Breast epithelium (tissue), 4 donors: ENCODE measurements around the gene EIF2B1. TPM values are rescaled to one million over a fixed set of nuclear protein-coding genes. Genes with fewer than 3 reads are reported as not detected.

Experiments used
- DNase-seq, 2 donors: peaks; one replicate each; pipeline ENCODE4 v3.0.0-alpha.2; 2019; ENCODE audit warnings: low spot score in 2 of 2
- H3K27ac ChIP-seq, 2 donors: fragments of 200-600 bp; sonication (generic) in 1 of 2; one replicate each; pipeline ENCODE4 v1.5.1; 2016 to 2019; ENCODE audit warnings: mild to moderate bottlenecking in 1 of 2
- H3K27me3 ChIP-seq, 2 donors: fragments of 200-600 bp; sonication (generic) in 1 of 2; one replicate each; pipeline versions ENCODE4 v1.5.1 to v1.6.0; 2017 to 2019; ENCODE audit warnings: control low read depth in 1 of 2, mild to moderate bottlenecking in 1 of 2
- H3K36me3 ChIP-seq: fragments of 200-600 bp; one replicate; pipeline ENCODE4 v1.5.1; 2019
- H3K4me1 ChIP-seq, 2 donors: fragments of 200-600 bp; sonication (generic); one replicate each; pipeline ENCODE4 v1.5.1; 2016 to 2019; ENCODE audit warnings: control low read depth in 1 of 2
- H3K4me3 ChIP-seq, 3 donors: fragments of 200-600 bp; sonication (generic); 1 replicate in 2 of 3; 2 replicates in 1 of 3; pipeline ENCODE4 v1.5.1; 2016 to 2019; ENCODE audit warnings: mild to moderate bottlenecking in 3 of 3, moderate library complexity in 2 of 3
- H3K9me3 ChIP-seq, 2 donors: fragments of 200-600 bp; sonication (generic) in 1 of 2; one replicate each; pipeline ENCODE4 v1.5.1; 2016 to 2019; ENCODE audit warnings: control low read depth in 1 of 2
- POLR2A ChIP-seq: fragments of 450-650 bp; IDR thresholded peaks from one replicate; pipeline ENCODE4 v1.6.1; 2016; ENCODE audit warnings: antibody characterized with exemption, mild to moderate bottlenecking, moderate library complexity
- POLR2AphosphoS5 ChIP-seq, 3 donors: sonication (generic); formaldehyde crosslinking; IDR thresholded peaks; one replicate each; pipeline ENCODE4 v1.6.1; 2017; ENCODE audit warnings: antibody characterized with exemption in 3 of 3
- intact Hi-C: fragments of 100-400 bp; cut with DNase I; formaldehyde crosslinking; loops from one replicate; pipeline ENCODE4 v1.15.1; 2023; ENCODE audit warnings: low total_unique reads
- total RNA-seq, 3 donors: library from RNA; depleted of rRNA; stranded (reverse); fragments of >200 nt; gene quantifications; one replicate each; pipeline ENCODE4 v1.1.0, GENCODE V29; 2016
- TF ChIP-seq, protein P1 (sequence below), 3 donors: fragments of 450-650 bp; IDR thresholded peaks; one replicate each; pipeline ENCODE4 v1.5.1; 2016 to 2017; ENCODE audit warnings: antibody characterized with exemption in 3 of 3, mild to moderate bottlenecking in 3 of 3, moderate library complexity in 3 of 3

EIF2B1 gene
- total RNA-seq, 3 donors from 2014 or later = 133 to 162 (median 147) TPM

DNA sequence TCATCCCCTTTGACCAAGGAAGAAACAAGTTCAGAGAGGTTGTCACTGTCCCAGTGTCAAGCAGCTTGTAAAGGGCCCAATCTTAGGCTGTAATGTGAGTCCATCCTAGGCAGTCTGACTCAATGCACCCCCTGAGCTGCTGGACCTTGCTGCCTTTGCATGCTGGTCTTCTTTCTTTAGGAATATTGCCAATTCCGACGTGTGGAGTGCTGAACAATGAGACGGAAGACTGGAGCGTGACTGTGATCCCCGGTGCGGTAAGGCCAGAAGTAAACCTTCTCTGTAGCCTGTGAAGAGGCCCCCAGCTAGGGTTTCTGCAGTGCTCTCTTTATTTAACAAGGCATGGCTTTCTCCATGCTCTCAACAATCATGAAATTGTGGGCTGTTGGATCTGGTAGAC lies 38.4 kb upstream of the EIF2B1 start:
- Histone ChIP-seq H3K4me3 (peak overlapping the region; percentile 79 to 91 (median 89)), H3K27me3 (no peaks in the 10 kb centered on the region), H3K9me3 (no peaks in the 10 kb centered on the region), H3K36me3 (no peaks in the 10 kb centered on the region), H3K4me1 (peaks cover 0 to 4% of the 10 kb centered on the region in 2 donors), H3K27ac (no peak overlapping the region)
- intact Hi-C loops = no loop called here
- TF ChIP-seq POLR2AphosphoS5 (IDR thresholded peaks at IDR 0.05) (no peak), POLR2A (no peak)
- TF ChIP-seq, protein P1, sequence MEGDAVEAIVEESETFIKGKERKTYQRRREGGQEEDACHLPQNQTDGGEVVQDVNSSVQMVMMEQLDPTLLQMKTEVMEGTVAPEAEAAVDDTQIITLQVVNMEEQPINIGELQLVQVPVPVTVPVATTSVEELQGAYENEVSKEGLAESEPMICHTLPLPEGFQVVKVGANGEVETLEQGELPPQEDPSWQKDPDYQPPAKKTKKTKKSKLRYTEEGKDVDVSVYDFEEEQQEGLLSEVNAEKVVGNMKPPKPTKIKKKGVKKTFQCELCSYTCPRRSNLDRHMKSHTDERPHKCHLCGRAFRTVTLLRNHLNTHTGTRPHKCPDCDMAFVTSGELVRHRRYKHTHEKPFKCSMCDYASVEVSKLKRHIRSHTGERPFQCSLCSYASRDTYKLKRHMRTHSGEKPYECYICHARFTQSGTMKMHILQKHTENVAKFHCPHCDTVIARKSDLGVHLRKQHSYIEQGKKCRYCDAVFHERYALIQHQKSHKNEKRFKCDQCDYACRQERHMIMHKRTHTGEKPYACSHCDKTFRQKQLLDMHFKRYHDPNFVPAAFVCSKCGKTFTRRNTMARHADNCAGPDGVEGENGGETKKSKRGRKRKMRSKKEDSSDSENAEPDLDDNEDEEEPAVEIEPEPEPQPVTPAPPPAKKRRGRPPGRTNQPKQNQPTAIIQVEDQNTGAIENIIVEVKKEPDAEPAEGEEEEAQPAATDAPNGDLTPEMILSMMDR (IDR thresholded peaks at IDR 0.05) = no peak
- no peak for DNase-seq

DNA sequence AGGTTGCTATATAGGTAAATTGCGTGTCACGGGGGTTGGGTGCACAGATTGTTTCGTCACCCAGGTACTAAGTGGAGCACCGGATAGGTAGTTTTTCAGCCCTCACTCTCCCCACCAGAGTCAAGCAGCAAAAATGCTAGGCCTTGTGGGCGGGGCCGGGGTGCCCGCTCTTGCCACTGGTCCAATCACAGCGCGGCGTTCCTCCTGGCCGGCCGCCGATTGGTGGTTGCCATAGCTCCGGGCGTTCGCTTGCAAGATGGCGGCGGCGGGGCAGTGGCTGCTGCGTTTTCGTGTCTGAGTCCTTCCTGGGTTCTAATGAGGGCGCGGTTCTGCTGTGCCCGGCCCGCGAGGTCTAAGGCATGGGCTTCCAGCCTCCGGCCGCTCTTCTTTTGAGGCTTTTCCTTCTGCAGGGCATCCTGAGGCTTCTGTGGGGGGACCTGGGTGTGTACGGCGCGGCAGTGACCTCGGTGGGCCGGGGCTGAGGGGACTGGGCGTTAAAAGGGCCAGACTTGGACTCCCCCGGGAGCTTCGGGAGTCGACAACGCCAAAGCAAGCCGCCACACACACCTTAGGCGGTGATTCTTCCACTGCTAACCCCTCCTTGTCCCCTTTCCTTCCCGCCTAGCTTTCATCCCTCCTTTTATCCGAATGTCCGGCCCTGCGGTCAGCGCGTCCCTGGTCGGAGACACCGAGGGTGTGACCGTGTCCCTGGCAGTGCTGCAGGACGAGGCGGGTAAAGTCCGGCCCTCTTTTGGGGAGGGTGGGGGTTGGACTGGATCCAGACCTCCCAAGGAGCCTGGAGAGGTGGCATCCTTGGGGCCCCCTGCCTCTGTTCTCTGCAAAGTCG lies 37.6 kb upstream of the EIF2B1 start, which contains the start of gene TCTN2:
Gene TCTN2 (plus strand): TSS at position 232 of the 847 bp plus-strand sequence. CDS start 128 bp downstream, at position 360.
- DNase-seq = peak; percentile 94 to 95
- H3K9me3 ChIP-seq = no peaks in the 10 kb centered on the region
- no peaks in the 10 kb centered on the region for H3K36me3 ChIP-seq
- intact Hi-C loops = no loop called here
- peak within 1 kb of the TSS; percentile 54 to 57 for H3K27ac ChIP-seq
- no peak for TF ChIP-seq POLR2AphosphoS5 (IDR thresholded peaks at IDR 0.05)
- no peak for TF ChIP-seq POLR2A
- TF ChIP-seq, protein P1 (IDR thresholded peaks at IDR 0.05) = no peak
- H3K4me3 ChIP-seq = peak within 1 kb of the TSS; percentile 79 to 91 (median 89)
- H3K27me3 ChIP-seq = no peaks in the 10 kb centered on the region
- H3K4me1 ChIP-seq = peaks cover 0 to 4% of the 10 kb centered on the region in 2 donors

DNA sequence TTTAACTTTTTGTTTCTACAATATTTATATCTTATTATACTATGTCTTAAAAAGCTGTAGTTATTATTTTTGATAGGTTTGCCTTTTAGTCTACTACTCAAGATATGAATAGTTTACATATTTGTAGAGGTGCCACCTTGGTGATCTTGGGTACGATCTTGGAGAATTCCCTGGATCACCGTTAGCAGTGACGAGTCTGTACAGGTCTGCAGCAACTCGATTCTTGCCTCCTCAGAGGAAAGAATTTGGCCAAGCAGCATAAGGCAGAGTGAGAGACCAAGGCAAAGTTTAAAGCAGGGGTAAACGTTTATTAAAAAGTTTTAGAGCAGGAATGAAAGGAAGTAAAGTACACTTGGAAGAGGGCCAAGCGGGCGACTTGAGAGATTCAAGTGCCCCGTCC lies 34.3 kb upstream of the EIF2B1 start:
- intact Hi-C loops = loop anchor here (2.0 kb wide), 1 partner anchor 67 kb away; no protein-coding TSS in a partner anchor
- Histone ChIP-seq H3K27ac (no peak overlapping the region), H3K9me3 (no peaks in the 10 kb centered on the region), H3K4me3 (no peak overlapping the region), H3K27me3 (no peaks in the 10 kb centered on the region), H3K36me3 (no peaks in the 10 kb centered on the region), H3K4me1 (peaks cover 0 to 4% of the 10 kb centered on the region in 2 donors)
- TF ChIP-seq POLR2AphosphoS5 (IDR thresholded peaks at IDR 0.05) = no peak
- no peak for TF ChIP-seq POLR2A
- TF ChIP-seq, protein P1 (IDR thresholded peaks at IDR 0.05) = no peak
- no peak for DNase-seq

DNA sequence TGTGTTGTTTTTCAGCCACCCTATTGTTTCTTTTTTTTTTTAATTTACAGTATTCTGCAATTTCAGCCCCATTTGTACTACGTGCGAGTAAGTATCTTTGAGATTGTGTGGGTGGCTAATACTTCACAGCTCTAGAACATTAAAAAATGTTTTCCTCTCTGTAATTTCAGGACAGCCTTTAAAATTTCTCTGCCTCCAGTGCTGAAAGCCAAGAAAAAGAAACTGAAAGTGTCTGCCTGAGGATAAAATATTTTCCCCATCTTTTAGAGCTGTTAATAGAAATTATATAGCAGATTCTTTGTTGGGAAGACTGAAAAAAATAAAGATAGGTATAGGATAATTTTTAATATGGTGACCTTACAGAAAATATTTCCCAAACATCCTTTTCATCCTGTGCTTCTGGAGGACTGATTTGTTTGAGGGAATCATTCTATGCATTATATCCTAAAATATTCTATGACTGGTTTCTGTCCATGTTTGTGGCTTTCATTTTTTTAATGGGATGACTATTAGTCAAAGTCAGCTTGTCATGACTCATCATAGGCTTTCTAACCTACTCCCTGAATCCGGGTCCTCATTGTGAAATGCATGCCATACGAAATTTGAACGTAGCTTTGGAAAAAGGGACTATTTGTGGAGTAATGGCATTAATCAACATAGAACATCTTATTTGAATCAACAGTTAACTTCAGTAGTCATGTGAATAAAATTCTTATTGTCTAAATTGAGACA lies 26.7 kb upstream of the EIF2B1 start:
- no peaks in the 10 kb centered on the region for H3K27me3 ChIP-seq
- no peak for DNase-seq
- H3K36me3 ChIP-seq = no peaks in the 10 kb centered on the region
- no peaks in the 10 kb centered on the region for H3K9me3 ChIP-seq
- intact Hi-C loops = no loop called here
- H3K4me3 ChIP-seq = no peak overlapping the region
- TF ChIP-seq, protein P1 (IDR thresholded peaks at IDR 0.05) = no peak
- TF ChIP-seq POLR2AphosphoS5 (IDR thresholded peaks at IDR 0.05) = no peak
- TF ChIP-seq POLR2A = no peak
- no peak overlapping the region for H3K27ac ChIP-seq
- H3K4me1 ChIP-seq = no peaks in the 10 kb centered on the region

DNA sequence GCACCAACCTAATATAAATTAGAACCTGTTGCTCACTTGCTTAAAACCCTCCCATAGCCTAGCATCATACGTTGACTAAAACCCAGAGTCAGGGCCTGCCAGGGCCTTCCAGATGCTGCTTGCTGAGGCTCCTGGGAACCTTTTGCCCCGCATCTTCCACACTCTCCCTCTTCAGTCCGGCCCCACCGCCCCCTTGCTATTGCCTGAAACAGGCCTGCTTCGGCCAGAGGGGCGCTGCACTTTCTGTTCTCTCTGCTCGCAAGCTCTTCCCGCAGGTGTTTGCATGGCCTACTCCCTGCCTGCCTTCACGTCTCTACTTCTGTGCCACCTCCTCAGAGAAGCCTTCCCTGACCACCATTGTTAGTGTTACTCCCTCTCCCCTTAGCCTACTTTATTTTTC lies 23.7 kb upstream of the EIF2B1 start:
- TF ChIP-seq POLR2AphosphoS5 (IDR thresholded peaks at IDR 0.05) = no peak
- TF ChIP-seq, protein P1 (IDR thresholded peaks at IDR 0.05) = no peak
- no peak for TF ChIP-seq POLR2A
- H3K27me3 ChIP-seq = no peaks in the 10 kb centered on the region
- H3K9me3 ChIP-seq = no peaks in the 10 kb centered on the region
- H3K4me3 ChIP-seq = no peak overlapping the region
- intact Hi-C loops = no loop called here
- no peaks in the 10 kb centered on the region for H3K36me3 ChIP-seq
- no peak for DNase-seq
- H3K4me1 ChIP-seq = no peaks in the 10 kb centered on the region
- H3K27ac ChIP-seq = no peak overlapping the region
